MM.1S (cell line): ENCODE results near the gene CCDC117.

Experiments
- DNase-seq: peaks from one replicate; pipeline ENCODE4 v3.0.0-alpha.2; 2015
- H2AFZ ChIP-seq: fragments of 300-600 bp; sonication (generic); 2 replicates; pipeline ENCODE4 v1.6.0; 2016; ENCODE audit warnings: antibody characterized with exemption, low read length
- H3F3A ChIP-seq: fragments of 300-600 bp; sonication (generic); 2 replicates; pipeline ENCODE4 v1.6.1; 2016; ENCODE audit warnings: mild to moderate bottlenecking, antibody characterized with exemption, low read length, moderate library complexity, mixed read lengths; ENCODE audit not compliant: insufficient read depth
- H3K27ac ChIP-seq: fragments of 300-600 bp; sonication (generic); 2 replicates; pipeline ENCODE4 v1.5.1; 2016; ENCODE audit warnings: mild to moderate bottlenecking, low read length
- H3K27me3 ChIP-seq: fragments of 300-600 bp; sonication (generic); replicated peaks from 2 replicates; pipeline ENCODE4 v1.6.0; 2016; ENCODE audit warnings: low read length; ENCODE audit not compliant: insufficient read depth
- H3K36me3 ChIP-seq: fragments of 300-600 bp; sonication (generic); replicated peaks from 2 replicates; pipeline ENCODE4 v1.6.1; 2016; ENCODE audit warnings: mild to moderate bottlenecking, low read length, mixed read lengths; ENCODE audit not compliant: insufficient read depth
- H3K4me1 ChIP-seq: fragments of 300-600 bp; sonication (generic); 2 replicates; pipeline ENCODE4 v1.6.1; 2016; ENCODE audit warnings: low read length, mixed read lengths
- H3K4me2 ChIP-seq: fragments of 300-600 bp; sonication (generic); 2 replicates; pipeline ENCODE4 v1.6.0; 2016; ENCODE audit warnings: low read depth, low read length
- H3K4me3 ChIP-seq: fragments of 300-600 bp; sonication (generic); 2 replicates; pipeline ENCODE4 v1.5.1; 2016; ENCODE audit warnings: low read length, mixed read lengths
- H3K79me2 ChIP-seq: fragments of 300-600 bp; sonication (generic); 2 replicates; pipeline ENCODE4 v1.6.1; 2016; ENCODE audit warnings: mixed run types, low read length, mixed read lengths
- H3K9ac ChIP-seq: fragments of 300-600 bp; sonication (generic); 2 replicates; pipeline ENCODE4 v1.6.1; 2016; ENCODE audit warnings: low read length, mixed read lengths
- H3K9me2 ChIP-seq: fragments of 300-600 bp; sonication (generic); replicated peaks from 2 replicates; pipeline ENCODE4 v1.6.1; 2016; ENCODE audit warnings: mild to moderate bottlenecking, low read length, mixed read lengths; ENCODE audit not compliant: insufficient read depth
- H3K9me3 ChIP-seq: fragments of 300-600 bp; sonication (generic); replicated peaks from 2 replicates; pipeline ENCODE4 v1.6.1; 2016; ENCODE audit warnings: mild to moderate bottlenecking, low read length, mixed read lengths; ENCODE audit not compliant: insufficient read depth
- H4K20me1 ChIP-seq: fragments of 300-600 bp; sonication (generic); 2 replicates; pipeline ENCODE4 v1.6.1; 2016; ENCODE audit warnings: mild to moderate bottlenecking, low read length, moderate library complexity, mixed read lengths; ENCODE audit not compliant: insufficient read depth
- CTCF ChIP-seq: fragments of 300-600 bp; sonication (generic); IDR thresholded peaks from 2 replicates; pipeline ENCODE4 v1.5.1; 2016; ENCODE audit warnings: antibody characterized with exemption, low read length, mixed read lengths
- EZH2 ChIP-seq: fragments of 300-600 bp; sonication (generic); optimal IDR thresholded peaks from 2 replicates; pipeline ENCODE3; 2017; ENCODE audit warnings: low read depth, mild to moderate bottlenecking, antibody characterized with exemption, low read length, mixed read lengths
- EZH2phosphoT487 ChIP-seq: fragments of 300-600 bp; sonication (generic); IDR thresholded peaks from 2 replicates; pipeline ENCODE4 v1.6.1; 2018; ENCODE audit warnings: antibody characterized with exemption, low read length

Gene CCDC117

GRCh38 chr22:28835630-28836189, 63.2 kb downstream of the CCDC117 start:
- Histone ChIP-seq H3K27me3 (no peaks in the 10 kb centered on the region), H3K27ac (no peak overlapping the region), H3K36me3 (no peaks in the 10 kb centered on the region), H3K79me2 (no peaks in the 10 kb centered on the region), H2AFZ (no peak overlapping the region), H3K4me2 (no peak overlapping the region), H3K9me2 (no peaks in the 10 kb centered on the region), H3K9ac (no peak overlapping the region), H4K20me1 (no peaks in the 10 kb centered on the region), H3K4me1 (no peaks in the 10 kb centered on the region), H3F3A (no peaks in the 10 kb centered on the region), H3K9me3 (no peaks in the 10 kb centered on the region), H3K4me3 (no peak overlapping the region)
- TF ChIP-seq EZH2: no peak
- DNase-seq: no peak

DNA sequence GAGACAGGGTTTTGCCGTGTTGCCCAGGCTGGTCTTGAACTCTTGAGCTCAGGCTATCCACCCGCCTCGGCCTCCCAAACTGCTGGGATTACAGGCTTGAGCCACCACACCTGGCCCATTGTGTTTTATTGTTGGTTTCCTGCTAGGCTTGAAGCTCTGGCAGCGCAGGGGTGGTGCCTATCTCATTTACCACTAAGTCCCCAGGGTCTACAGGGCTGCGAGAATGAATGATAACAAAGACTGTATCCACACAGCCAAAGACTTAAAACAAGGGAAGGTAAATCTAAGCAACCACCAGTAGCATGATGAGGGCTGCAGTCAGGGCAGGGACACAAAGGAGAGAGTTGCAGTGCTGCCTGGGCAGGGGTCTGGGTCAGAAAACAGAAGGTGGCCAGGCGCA, 65.1 kb downstream of the CCDC117 start:
- no peaks in the 10 kb centered on the region for H3K4me1 ChIP-seq
- no peaks in the 10 kb centered on the region for H3K36me3 ChIP-seq
- H3K27me3 ChIP-seq: no peaks in the 10 kb centered on the region
- H3K9me3 ChIP-seq: no peaks in the 10 kb centered on the region
- H2AFZ ChIP-seq: no peak overlapping the region
- DNase-seq: no peak
- no peaks in the 10 kb centered on the region for H3K79me2 ChIP-seq
- no peak overlapping the region for H3K4me3 ChIP-seq
- H3F3A ChIP-seq: no peaks in the 10 kb centered on the region
- H3K27ac ChIP-seq: no peak overlapping the region
- H3K4me2 ChIP-seq: no peak overlapping the region
- H4K20me1 ChIP-seq: no peaks in the 10 kb centered on the region
- H3K9me2 ChIP-seq: no peaks in the 10 kb centered on the region
- H3K9ac ChIP-seq: no peak overlapping the region
- no peak for TF ChIP-seq CTCF
- TF ChIP-seq EZH2: no peak
- no peak for TF ChIP-seq EZH2phosphoT487
